Measurements from ENCODE around the gene FAIM2. TPM values are rescaled to one million over a fixed set of nuclear protein-coding genes. Genes with fewer than 3 reads are reported as not detected.

The FAIM2 gene
- total RNA-seq, 1 experiment from 2014 or later, result 0.49 TPM

- no TSS peak for BruUV-seq (replicated peaks)
- ATAC-seq (no peak), DNase-seq (ENCODE audit: low read depth, low spot score) (no peak)
- Histone ChIP-seq H3K4me3 (ENCODE audit: low read depth in 2 of 2, low read length in 2 of 2) (no peak overlapping the region), H3K9me3 (ENCODE audit: control insufficient read depth, insufficient read depth, low read depth, low read length) (no peaks in the 10 kb centered on the region), H3K27ac (ENCODE audit: low read length) (no peak overlapping the region), H3K27me3 (ENCODE audit: control insufficient read depth, insufficient read depth, low read length) (no peaks in the 10 kb centered on the region), H3K4me1 (ENCODE audit: control insufficient read depth, insufficient read depth, low read length) (no peaks in the 10 kb centered on the region; the same call in 1 of the 2 replicates), H3K36me3 (ENCODE audit: control insufficient read depth, insufficient read depth, low read length) (no peaks in the 10 kb centered on the region)
- CTCF ChIA-PET, result interaction anchor here (0.5 kb wide), 1 partner anchor 79 kb away, joined by 10 read pairs; no protein-coding TSS in a partner anchor
- POLR2A ChIA-PET, result no interaction called here
- TF ChIP-seq POLR2AphosphoS5 (IDR thresholded peaks at IDR 0.05; ENCODE audit: low read depth, low read length) (no peak), REST (IDR thresholded peaks at IDR 0.05; ENCODE audit: insufficient read depth in 1 of 2, low read depth in 2 of 2, low read length in 1 of 2) (no peak), SIN3A (IDR thresholded peaks at IDR 0.05; ENCODE audit: borderline replicate concordance, insufficient read depth, low read depth, low read length) (no peak), TCF7L2 (IDR thresholded peaks at IDR 0.05; ENCODE audit: low read depth, low read length) (no peak), CTCF (IDR thresholded peaks at IDR 0.05) (no peak)
- intact Hi-C loops (cut with micrococcal nuclease; ENCODE audit: unreplicated experiment), result no loop called here
- in situ Hi-C loops (cut with HindIII; ENCODE audit: low pct_unique_long_range_greater_than_20kb, low sequenced_read_pairs), result no loop called here
Measured at GRCh38 chr12:49889361-49890095, 14.2 kb downstream of the FAIM2 start.

GRCh38 chr12:49888461-49889151 is 15.1 kb downstream of the FAIM2 start:
- Histone ChIP-seq H3K27me3 (ENCODE audit: control insufficient read depth, insufficient read depth, low read length) (no peaks in the 10 kb centered on the region), H3K4me1 (ENCODE audit: control insufficient read depth, insufficient read depth, low read length) (no peaks in the 10 kb centered on the region; the same call in 1 of the 2 replicates), H3K27ac (ENCODE audit: low read length) (no peak overlapping the region), H3K36me3 (ENCODE audit: control insufficient read depth, insufficient read depth, low read length) (no peaks in the 10 kb centered on the region), H3K9me3 (ENCODE audit: control insufficient read depth, insufficient read depth, low read depth, low read length) (no peaks in the 10 kb centered on the region), H3K4me3 (ENCODE audit: low read depth in 2 of 2, low read length in 2 of 2) (no peak overlapping the region)
- in situ Hi-C loops (cut with HindIII; ENCODE audit: low pct_unique_long_range_greater_than_20kb, low sequenced_read_pairs), result no loop called here
- intact Hi-C loops (cut with micrococcal nuclease; ENCODE audit: unreplicated experiment), result no loop called here
- CTCF ChIA-PET, result interaction anchor here (0.5 kb wide), 2 partner anchors 51 to 80 kb away, joined by 4 to 10 read pairs; no protein-coding TSS in a partner anchor
- POLR2A ChIA-PET, result no interaction called here
- no peak for TF ChIP-seq CTCF (IDR thresholded peaks at IDR 0.05)
- TF ChIP-seq SIN3A (IDR thresholded peaks at IDR 0.05; ENCODE audit: borderline replicate concordance, insufficient read depth, low read depth, low read length), result no peak
- no peak for TF ChIP-seq POLR2AphosphoS5 (IDR thresholded peaks at IDR 0.05; ENCODE audit: low read depth, low read length)
- TF ChIP-seq TCF7L2 (IDR thresholded peaks at IDR 0.05; ENCODE audit: low read depth, low read length), result no peak
- TF ChIP-seq REST (IDR thresholded peaks at IDR 0.05; ENCODE audit: insufficient read depth in 1 of 2, low read depth in 2 of 2, low read length in 1 of 2), result no peak
- ATAC-seq (no peak), DNase-seq (ENCODE audit: low read depth, low spot score) (no peak)
- no TSS peak for BruUV-seq (replicated peaks)

Data from Panc1 (cell line).